ENCODE results near the gene MIPOL1.
"Not testable (repeated sequence)": the region's sequence is repeated elsewhere in the genome, so short reads cannot be mapped to it uniquely, and the experiment has no call there.

Gene MIPOL1

DNA sequence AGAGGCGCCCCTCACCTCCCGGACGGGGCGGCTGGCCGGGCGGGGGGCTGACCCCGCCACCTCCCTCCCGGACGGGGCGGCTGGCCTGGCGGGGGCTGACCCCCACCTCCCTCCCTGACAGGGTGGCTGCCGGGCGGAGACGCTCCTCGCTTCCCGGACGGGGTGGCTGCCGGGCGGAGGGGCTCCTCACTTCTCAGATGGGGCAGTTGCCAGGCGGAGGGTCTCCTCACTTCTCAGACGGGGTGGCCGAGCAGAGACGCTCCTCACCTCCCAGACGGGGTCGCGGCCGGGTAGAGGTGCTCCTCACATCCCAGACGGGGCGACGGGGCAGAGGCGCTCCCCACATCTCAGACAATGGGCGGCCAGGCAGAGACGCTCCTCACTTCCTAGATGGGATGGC, 357.9 kb downstream of the MIPOL1 start:
- not testable (repeated sequence) for DNase-seq

DNA sequence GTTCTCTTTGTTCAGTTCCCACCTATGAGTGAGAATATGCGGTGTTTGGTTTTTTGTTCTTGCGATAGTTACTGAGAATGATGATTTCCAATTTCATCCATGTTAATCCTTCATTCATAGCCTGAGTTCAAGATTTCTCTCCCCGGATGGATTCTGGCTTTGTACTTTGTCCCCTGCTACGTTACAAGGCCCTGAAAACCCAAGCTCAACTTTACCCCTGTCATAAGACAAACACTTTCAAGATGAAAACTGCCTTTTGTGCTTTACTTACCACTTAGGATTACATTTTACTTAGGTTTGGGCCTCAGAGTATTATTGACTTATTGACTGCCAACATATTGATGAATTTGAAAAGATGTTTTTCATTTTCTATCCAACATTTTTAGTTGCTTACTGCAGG, 361.0 kb downstream of the MIPOL1 start:
- no peak for DNase-seq

DNA sequence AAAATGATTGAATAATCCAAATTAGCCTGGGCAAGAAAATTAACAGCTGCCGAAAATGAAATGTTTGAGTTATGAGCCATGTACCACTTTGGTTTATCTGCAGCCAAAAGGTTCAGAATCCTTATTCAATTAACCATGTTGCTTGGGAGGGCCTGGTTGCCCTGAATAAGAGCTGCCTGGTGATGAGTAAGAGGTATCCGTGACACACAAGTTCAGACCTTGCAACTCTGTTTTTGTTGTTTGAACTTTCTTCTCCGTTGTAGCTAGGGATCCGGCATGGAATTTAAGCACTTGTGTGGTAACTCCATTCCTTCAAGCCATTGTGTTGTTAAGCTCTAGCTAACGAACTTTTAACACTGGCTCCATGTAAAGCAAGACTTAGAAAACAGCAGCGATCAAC, 361.6 kb downstream of the MIPOL1 start:
- no peak for DNase-seq

DNA sequence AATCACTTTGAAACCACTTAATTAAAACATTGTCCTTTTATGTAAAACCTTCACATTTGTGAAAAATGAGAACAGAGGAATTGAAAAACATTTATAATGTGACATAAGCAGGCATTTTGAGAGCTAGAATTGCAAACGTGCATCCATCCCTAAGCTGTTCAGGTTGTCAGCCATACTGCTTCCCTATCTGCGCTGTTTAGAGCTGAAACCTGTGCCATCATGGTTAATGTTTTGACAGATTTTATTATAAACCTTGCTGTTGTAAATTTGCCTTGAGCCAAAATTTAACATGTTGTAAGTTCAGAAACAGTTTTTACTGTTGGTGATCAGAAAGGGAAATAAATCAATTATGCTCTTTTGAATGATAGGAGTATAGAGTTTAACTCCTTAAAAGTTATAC, 365.5 kb downstream of the MIPOL1 start:
- DNase-seq, result no peak

DNA sequence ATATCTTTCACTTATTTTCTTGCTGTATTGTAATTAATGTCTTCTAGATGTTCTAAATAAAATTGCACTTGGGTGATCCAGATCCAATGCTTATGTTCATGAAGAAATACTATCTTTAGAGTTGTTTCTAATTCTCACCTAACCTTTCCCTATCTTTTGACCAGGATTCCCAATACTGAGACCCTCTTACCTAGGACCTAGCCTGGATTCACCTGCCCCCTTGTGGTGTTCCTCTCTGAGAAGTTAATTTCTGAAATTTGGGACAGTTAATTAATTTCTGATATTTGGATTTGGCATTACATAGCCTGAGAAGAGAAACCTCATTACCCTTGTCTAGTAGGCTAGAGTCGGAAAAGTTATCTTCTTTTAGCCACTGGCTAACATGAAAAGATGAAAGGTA, 367.8 kb downstream of the MIPOL1 start:
- DNase-seq, result no peak

- DNase-seq, result no peak
These were observed 369.2 kb downstream of the MIPOL1 start for GRCh38 chr14:37566811-37567371.

- no peak for DNase-seq
These were observed 372.0 kb downstream of the MIPOL1 start for GRCh38 chr14:37569729-37570128.

DNA sequence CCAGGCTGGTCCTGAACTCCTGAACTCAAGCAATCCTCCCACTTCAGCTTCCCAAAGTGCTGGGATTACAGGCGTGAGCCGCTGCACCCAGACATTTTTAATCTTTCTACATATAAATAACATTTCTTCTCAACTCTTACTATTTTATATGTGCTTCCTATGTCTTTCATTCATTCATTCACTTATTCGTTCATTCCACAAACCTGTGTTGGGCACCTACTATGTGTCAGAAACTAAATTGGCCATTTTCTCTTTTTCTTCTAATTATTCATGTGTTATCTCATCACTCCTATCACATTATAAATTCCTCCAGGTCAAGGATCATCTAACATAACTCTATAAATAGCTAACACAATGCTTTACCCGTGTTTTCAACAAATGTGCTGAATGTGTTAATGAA, 373.7 kb downstream of the MIPOL1 start:
- no peak for DNase-seq

DNA sequence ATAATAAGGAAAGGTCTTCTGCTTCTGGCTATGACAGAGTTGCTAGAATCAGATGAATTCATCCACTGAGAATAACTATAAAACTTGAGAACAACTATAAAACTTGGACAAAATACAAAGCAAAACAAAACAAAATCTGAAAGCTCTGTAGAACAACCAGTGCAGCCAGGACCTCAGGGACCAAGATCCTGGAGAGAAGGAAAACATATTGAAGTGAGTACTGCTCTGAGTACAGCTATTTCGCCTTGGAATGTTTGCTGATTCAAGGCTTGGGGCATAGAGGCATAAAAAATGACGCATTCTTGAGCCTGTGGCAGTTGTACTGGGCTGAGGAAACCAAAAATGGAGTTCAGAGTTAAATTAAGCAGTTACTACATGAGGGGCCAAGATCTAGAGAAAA, 375.6 kb downstream of the MIPOL1 start:
- DNase-seq, result no peak

DNA sequence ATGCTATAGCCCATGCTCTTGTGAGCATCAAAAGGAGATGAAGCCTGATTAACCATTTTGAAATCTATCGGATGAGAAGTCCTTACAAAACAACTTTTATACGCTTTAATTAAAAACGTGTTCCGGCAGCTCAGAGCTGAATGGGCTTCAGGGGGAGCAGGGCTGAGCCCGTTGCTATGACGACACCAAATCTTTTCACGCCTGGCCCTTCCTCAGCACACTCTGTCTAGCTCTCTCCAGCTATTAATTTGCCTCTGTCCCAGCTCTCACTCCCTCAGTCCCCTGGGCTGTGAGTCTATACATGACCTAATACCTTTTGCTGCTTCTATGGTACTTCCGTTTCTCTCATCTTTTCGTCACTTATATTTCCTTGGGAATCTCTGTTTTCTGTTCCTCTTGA, 381.5 kb downstream of the MIPOL1 start:
- no peak for DNase-seq

GRCh38 chr14:37580146-37580545, 382.4 kb downstream of the MIPOL1 start:
- no peak for DNase-seq

- DNase-seq, result no peak
These were observed 385.8 kb downstream of the MIPOL1 start for GRCh38 chr14:37583358-37584210.

DNA sequence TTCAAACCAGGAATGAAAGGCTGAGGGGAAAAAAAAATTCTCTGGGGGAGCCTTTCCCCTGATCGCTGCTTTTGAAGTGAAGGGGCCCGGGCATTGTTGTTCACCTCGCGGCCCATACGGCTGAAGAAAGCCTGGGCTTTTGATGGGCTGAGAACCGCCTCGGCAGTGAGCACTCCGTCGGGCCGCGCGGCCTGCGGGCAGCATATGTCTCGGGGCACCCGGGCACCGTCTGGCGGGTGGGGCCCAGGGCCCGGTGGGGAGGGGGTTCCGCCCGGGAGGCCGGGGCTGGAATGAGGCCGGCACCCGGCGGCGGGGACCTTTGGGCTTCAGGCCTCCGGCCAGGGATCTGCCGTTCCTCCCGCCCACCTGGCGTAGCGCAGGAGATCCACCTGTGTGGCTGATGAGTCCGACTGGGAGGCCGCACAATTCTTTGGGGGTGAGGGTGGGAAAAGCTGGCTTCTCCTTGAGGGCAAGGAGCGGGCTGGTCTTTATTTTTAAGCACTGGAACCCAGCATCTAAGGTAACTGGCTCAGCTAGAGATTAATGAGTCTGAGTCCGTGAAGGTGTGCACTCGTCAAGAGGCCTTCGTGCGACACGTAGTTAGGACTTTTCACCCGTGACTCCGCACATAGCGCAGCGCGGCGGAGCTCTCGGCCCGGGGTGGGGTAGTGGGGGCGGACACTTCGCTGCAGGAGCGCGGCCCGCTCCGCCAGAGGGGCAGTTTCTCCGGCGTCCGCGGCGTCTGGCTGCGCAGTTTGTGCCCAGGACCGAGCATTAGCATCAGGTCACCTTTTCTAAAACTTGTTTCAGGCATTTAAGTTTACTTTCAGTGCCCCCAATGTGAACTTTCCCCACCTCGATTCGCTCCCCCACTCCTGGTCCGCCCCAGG, 386.7 kb downstream of the MIPOL1 start:
- DNase-seq, result no peak

DNA sequence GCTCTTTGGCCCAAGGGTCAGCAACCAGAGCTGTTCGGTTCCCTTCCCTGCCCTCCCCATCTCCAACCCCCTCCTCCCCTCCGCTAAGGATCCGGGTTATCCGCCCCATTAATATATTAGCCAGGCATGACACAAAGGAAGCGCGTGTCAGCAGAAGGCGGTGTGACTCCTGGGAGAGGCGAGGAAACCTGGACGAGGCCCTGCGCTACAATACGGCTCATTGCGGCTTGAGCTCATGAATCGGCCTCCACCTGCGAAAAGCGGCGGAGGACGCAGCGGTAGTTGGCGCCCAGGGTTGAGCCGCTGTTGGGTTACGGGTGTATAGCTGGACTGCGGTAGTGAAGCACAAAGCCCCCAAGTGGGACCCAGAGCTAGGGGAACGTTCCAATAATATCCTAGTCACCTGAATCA, 387.4 kb downstream of the MIPOL1 start:
- DNase-seq, result no peak

DNA sequence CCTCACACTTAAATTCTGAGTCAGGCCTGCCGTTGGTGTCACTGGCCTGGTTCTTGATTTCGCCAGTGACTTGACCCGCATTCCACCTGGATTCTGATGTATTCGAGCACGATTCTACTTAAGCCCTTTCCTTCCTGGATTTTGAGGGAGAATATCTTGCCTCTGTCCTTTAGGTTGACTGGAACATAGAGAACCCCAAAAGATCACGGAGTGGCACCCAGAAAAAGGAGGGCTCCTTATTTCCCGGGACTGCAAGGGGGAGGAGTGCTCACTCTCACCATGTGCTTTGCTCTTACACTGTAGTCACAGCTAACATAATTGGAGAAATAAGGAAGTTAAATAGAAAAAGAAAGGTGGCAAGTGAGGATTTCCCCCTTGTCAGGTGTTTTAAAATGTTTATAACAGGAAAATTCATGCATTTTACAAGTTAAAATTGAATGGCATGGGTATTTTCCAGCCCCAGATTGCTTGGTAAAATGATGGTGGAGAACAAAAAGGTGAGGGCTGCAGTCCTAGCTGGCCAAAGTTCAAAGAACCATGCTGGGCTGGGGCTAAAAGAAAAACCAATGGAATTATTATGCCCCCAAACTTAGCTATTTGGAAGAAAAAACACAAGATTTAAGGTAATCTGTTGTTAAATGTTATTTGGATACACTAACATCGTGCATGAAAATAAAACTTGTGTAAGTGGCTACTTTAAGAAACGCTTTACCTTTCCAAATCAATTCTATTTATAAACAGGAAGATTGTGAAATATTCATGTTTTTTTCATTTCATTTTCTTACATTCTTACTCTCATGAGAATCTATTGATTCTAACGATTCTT, 388.4 kb downstream of the MIPOL1 start:
- no peak for DNase-seq

DNA sequence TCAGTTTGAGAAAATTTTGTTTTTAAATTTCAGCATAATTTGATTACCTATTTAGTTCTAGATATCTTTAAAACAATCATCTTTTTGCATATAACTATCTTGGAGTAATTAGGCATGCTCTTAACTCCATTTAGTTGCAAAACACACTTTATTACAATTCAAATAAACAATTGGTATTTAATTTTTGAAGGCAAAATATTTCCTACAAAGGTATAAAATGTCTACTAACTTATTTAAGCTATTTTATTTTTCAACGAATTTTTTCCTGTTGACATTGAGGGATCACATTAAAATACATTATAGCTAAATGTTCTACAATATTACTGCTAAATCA, 389.0 kb downstream of the MIPOL1 start:
- DNase-seq, result no peak

DNA sequence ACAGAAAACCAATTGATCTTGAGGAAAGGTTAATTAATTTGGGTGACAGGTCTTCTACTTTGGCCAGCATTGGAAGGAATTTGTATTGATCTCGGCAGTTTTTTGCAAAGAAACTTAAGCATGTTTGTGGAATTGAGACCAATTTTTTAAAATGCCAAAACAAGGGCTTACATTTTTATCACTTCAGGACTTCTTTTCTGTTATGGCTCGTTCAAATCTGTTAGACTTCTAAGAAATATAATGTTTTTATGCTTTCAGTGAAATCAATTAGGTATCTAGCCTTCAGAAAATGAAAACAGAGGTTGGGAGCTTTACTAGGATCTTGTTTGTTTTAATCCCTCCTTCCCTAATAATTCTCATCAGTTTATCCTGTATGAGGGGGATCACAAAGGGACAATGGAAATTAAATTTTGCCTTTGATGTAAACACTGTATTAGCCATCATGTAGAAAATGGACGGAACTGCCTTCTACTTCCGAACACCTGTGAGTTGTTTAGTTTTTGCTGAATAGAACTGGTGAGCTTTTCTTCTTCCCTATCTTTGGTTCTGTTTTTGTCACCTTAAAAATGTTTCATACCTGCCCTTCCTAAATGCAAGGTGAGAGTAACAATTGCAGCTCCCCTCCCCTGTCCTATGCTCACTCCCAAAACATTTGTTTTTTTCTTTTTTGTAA, 389.5 kb downstream of the MIPOL1 start:
- no peak for DNase-seq

DNA sequence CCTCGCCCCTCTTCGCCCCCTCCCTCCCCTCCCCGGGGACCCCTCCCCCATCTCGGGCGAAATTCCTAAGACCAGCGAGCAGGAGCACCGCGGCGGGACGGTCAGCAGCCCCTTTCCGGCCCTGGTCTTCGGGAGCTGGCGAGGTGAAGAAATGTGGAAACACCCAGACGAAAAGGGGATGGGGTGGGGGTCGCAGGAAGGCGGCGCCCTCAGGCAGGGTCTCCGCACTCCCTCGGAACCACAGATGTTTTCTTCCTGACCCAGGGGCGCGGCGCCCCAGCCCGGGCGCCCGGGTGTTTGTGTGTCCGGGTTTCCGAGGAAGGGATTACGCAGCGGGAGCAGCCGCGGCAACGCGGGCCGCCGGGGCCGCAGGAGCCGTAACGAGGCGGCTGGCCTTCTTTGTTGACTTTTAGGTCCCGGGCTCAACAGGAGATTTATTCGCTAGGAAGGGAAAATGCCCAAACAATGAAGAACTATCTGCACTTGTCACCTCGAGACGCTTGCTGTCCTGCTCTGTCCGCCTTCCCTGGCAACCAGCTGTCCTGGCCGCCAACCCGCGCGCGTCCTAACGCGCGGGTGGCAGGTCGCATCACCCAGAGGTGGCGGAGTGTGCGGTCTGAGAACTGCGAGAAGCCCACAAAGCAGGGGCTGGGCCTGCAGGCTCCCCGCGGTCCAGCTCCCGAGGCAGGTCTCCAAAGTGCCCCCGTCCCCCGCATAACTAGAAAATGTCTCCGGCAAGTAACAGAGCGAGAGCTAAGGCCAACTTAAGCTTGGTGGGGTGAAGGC, 390.3 kb downstream of the MIPOL1 start:
- no peak for DNase-seq

GRCh38 chr14:37588667-37588955, 390.9 kb downstream of the MIPOL1 start:
- DNase-seq, result no peak

DNA sequence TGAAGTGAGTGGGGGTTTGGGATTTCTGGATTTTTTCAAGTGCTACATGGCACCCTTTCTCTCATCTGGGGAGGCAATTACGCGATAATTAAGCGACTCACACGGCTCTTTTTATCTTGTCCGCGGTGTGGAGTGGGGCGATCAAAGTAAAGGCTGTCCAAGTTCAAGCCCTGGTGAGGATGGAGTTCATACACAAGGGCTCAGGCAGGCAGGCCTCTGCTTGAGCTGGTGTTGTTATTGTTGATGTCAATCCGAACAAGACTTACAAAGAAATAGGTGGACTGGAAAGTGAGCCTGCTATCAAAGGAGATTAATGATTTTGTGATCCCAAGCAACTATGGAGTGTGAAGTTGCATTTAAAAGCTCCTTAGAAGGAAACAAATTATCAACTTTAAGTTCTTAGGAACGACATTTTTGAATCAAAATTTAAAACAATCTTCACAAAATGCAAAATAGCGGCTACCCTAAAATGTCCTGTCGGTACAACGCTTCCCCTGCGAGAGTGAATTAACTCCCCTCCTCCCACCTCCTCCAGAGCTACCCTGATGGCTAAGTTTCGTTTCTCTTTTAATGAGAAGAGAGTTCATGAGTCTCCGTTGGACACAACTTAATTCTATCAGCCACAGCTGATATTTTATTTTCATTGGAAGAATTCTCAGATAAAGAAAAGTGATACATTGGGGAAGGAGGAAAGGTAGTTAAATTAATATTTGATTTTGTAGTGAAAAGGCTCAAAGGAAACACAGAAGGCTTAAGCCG, 391.4 kb downstream of the MIPOL1 start:
- DNase-seq, result no peak

Measured in inflammatory macrophage treated with lipopolysaccharide for 1 hour (primary cell).